ENCODE data around the gene OSBPL6.

- TF ChIP-seq POLR2A (IDR thresholded peaks at IDR 0.05; ENCODE audit: low read length) = no peak
- TF ChIP-seq GATA1 (IDR thresholded peaks at IDR 0.05; ENCODE audit: low read depth, low read length) = no peak
These were observed 71.5 kb downstream of the OSBPL6 start for GRCh38 chr2:178265851-178266250.
